ENCODE measurements around the gene NMUR2. TPM values are rescaled to one million over a fixed set of nuclear protein-coding genes. Genes with fewer than 3 reads are reported as not detected.

NMUR2 gene
- total RNA-seq, 1 donor, result not detected

DNA sequence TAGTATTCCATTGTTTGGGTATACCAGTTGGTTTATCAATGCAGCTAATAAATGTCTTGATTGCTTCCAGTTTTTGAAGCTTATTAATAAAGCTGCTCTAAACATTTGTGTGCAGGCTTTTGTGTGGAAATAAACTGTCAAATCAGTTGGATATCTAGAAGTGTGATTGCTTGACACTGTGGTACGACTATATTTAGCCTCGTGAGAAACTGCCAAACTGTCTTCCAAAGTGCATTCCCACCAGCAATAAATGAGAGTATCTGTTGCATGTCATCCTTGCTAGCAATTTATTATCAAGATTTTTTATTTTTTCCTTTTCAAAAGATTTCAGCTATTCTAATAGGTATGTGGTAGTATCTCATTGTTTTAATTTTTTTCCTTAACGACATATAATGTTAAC lies 37.5 kb downstream of the NMUR2 start:
- no peaks in the 10 kb centered on the region for H4K20me1 ChIP-seq (ENCODE audit: insufficient read depth, low read length)
- H3K4me1 ChIP-seq (ENCODE audit: insufficient read depth, low read length), result no peaks in the 10 kb centered on the region
- no peak overlapping the region for H3K4me2 ChIP-seq (ENCODE audit: insufficient read depth, low read length)
- TF ChIP-seq, protein P1, sequence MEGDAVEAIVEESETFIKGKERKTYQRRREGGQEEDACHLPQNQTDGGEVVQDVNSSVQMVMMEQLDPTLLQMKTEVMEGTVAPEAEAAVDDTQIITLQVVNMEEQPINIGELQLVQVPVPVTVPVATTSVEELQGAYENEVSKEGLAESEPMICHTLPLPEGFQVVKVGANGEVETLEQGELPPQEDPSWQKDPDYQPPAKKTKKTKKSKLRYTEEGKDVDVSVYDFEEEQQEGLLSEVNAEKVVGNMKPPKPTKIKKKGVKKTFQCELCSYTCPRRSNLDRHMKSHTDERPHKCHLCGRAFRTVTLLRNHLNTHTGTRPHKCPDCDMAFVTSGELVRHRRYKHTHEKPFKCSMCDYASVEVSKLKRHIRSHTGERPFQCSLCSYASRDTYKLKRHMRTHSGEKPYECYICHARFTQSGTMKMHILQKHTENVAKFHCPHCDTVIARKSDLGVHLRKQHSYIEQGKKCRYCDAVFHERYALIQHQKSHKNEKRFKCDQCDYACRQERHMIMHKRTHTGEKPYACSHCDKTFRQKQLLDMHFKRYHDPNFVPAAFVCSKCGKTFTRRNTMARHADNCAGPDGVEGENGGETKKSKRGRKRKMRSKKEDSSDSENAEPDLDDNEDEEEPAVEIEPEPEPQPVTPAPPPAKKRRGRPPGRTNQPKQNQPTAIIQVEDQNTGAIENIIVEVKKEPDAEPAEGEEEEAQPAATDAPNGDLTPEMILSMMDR (IDR thresholded peaks at IDR 0.05; ENCODE audit: extremely low read depth, low read depth, low read length), result no peak
- no peak for DNase-seq (ENCODE audit: insufficient read length, low spot score, missing footprints)
- H2AFZ ChIP-seq (ENCODE audit: low read length), result no peak overlapping the region
- no peak overlapping the region for H3K27ac ChIP-seq (ENCODE audit: low read depth, low read length)
- H3K79me2 ChIP-seq (ENCODE audit: insufficient read depth, low read length), result no peaks in the 10 kb centered on the region
- no peak overlapping the region for H3K4me3 ChIP-seq (ENCODE audit: insufficient read depth, low read length)
- H3K27me3 ChIP-seq (ENCODE audit: insufficient read depth, low read length), result no peaks in the 10 kb centered on the region
- H3K36me3 ChIP-seq (ENCODE audit: insufficient read depth, low read length), result no peaks in the 10 kb centered on the region
- H3K9me3 ChIP-seq (ENCODE audit: low read depth, low read length), result no peaks in the 10 kb centered on the region

DNA sequence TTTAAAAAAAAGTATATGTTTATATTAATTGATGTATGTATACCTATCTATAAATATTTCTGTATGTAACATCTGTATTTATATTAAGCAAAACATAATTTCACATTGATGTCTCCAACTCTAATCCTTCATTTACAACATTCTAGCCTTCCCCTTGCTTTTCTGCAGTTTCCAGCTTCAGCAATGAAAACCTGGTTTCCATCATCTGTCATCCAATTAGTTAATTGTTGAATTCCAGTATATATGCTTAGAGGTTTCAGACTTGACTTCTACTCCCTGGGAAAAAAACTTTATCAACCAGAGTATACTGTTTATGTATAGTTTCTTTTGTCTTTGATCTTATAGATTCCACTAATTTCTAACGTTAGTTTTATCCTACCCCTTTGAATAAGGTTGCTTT lies 38.4 kb downstream of the NMUR2 start:
- no peak overlapping the region for H3K4me2 ChIP-seq (ENCODE audit: insufficient read depth, low read length)
- H2AFZ ChIP-seq (ENCODE audit: low read length), result no peak overlapping the region
- TF ChIP-seq, protein P1 (IDR thresholded peaks at IDR 0.05; ENCODE audit: extremely low read depth, low read depth, low read length), result no peak
- H3K4me3 ChIP-seq (ENCODE audit: insufficient read depth, low read length), result no peak overlapping the region
- no peaks in the 10 kb centered on the region for H3K79me2 ChIP-seq (ENCODE audit: insufficient read depth, low read length)
- no peak overlapping the region for H3K27ac ChIP-seq (ENCODE audit: low read depth, low read length)
- H3K27me3 ChIP-seq (ENCODE audit: insufficient read depth, low read length), result no peaks in the 10 kb centered on the region
- no peaks in the 10 kb centered on the region for H4K20me1 ChIP-seq (ENCODE audit: insufficient read depth, low read length)
- H3K9me3 ChIP-seq (ENCODE audit: low read depth, low read length), result no peaks in the 10 kb centered on the region
- no peak for DNase-seq (ENCODE audit: insufficient read length, low spot score, missing footprints)
- H3K4me1 ChIP-seq (ENCODE audit: insufficient read depth, low read length), result no peaks in the 10 kb centered on the region
- H3K36me3 ChIP-seq (ENCODE audit: insufficient read depth, low read length), result no peaks in the 10 kb centered on the region

DNA sequence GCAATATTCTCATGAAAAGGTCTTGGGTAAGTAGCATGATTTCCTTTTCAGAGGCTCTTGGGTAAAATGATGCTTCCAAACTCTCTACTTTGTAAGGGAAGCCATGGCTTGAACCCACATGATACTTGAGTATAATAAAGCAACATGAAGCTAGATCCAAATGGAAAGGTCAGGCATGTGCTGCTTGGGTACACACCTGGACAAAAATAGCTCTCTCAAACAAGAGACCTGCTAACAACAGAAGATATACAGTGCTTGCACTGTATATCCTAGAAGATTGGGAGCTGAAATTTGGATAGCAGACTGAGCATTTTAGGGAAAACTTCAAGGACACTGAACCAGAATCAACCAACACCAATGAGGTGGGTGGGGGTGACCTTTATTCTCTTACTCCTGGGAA lies 40.2 kb downstream of the NMUR2 start:
- DNase-seq (ENCODE audit: insufficient read length, low spot score, missing footprints), result no peak
- H3K27me3 ChIP-seq (ENCODE audit: insufficient read depth, low read length), result no peaks in the 10 kb centered on the region
- H3K9me3 ChIP-seq (ENCODE audit: low read depth, low read length), result no peaks in the 10 kb centered on the region
- H3K79me2 ChIP-seq (ENCODE audit: insufficient read depth, low read length), result no peaks in the 10 kb centered on the region
- no peak overlapping the region for H3K27ac ChIP-seq (ENCODE audit: low read depth, low read length)
- H4K20me1 ChIP-seq (ENCODE audit: insufficient read depth, low read length), result no peaks in the 10 kb centered on the region
- no peak overlapping the region for H2AFZ ChIP-seq (ENCODE audit: low read length)
- H3K4me1 ChIP-seq (ENCODE audit: insufficient read depth, low read length), result no peaks in the 10 kb centered on the region
- TF ChIP-seq, protein P1 (IDR thresholded peaks at IDR 0.05; ENCODE audit: extremely low read depth, low read depth, low read length), result no peak
- no peak overlapping the region for H3K4me2 ChIP-seq (ENCODE audit: insufficient read depth, low read length)
- H3K36me3 ChIP-seq (ENCODE audit: insufficient read depth, low read length), result no peaks in the 10 kb centered on the region
- no peak overlapping the region for H3K4me3 ChIP-seq (ENCODE audit: insufficient read depth, low read length)

DNA sequence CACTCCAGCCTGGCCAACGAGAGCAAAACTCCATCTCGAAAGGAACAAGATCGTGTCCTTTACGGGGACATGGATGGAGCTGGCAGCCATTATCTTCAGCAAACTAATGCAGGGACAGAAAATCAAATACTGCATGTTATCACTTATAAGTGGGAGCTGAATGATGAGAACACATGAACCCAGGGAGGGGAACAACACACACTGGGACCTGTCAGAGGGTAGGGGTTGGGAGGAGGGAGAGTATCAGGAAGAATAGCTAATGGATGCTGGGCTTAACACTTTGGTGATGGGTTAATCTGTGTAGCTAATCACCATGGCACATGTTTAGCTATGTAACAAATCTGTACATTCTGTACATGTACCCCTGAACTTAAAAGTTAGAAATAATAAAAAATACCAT lies 40.9 kb downstream of the NMUR2 start:
- Histone ChIP-seq H3K4me3 (ENCODE audit: insufficient read depth, low read length) (no peak overlapping the region), H3K79me2 (ENCODE audit: insufficient read depth, low read length) (no peaks in the 10 kb centered on the region)

More for the DNA sequence above, 40.9 kb downstream of the NMUR2 start:
- DNase-seq (ENCODE audit: insufficient read length, low spot score, missing footprints), result no peak
- TF ChIP-seq, protein P1 (IDR thresholded peaks at IDR 0.05; ENCODE audit: extremely low read depth, low read depth, low read length), result no peak
- Histone ChIP-seq H2AFZ (ENCODE audit: low read length) (no peak overlapping the region), H3K4me2 (ENCODE audit: insufficient read depth, low read length) (no peak overlapping the region), H3K36me3 (ENCODE audit: insufficient read depth, low read length) (no peaks in the 10 kb centered on the region), H4K20me1 (ENCODE audit: insufficient read depth, low read length) (no peaks in the 10 kb centered on the region), H3K9me3 (ENCODE audit: low read depth, low read length) (no peaks in the 10 kb centered on the region), H3K4me1 (ENCODE audit: insufficient read depth, low read length) (no peaks in the 10 kb centered on the region), H3K27me3 (ENCODE audit: insufficient read depth, low read length) (no peaks in the 10 kb centered on the region), H3K27ac (ENCODE audit: low read depth, low read length) (no peak overlapping the region)

Measured in osteoblast (primary cell).